ENCODE data around the gene S1PR4.

DNA sequence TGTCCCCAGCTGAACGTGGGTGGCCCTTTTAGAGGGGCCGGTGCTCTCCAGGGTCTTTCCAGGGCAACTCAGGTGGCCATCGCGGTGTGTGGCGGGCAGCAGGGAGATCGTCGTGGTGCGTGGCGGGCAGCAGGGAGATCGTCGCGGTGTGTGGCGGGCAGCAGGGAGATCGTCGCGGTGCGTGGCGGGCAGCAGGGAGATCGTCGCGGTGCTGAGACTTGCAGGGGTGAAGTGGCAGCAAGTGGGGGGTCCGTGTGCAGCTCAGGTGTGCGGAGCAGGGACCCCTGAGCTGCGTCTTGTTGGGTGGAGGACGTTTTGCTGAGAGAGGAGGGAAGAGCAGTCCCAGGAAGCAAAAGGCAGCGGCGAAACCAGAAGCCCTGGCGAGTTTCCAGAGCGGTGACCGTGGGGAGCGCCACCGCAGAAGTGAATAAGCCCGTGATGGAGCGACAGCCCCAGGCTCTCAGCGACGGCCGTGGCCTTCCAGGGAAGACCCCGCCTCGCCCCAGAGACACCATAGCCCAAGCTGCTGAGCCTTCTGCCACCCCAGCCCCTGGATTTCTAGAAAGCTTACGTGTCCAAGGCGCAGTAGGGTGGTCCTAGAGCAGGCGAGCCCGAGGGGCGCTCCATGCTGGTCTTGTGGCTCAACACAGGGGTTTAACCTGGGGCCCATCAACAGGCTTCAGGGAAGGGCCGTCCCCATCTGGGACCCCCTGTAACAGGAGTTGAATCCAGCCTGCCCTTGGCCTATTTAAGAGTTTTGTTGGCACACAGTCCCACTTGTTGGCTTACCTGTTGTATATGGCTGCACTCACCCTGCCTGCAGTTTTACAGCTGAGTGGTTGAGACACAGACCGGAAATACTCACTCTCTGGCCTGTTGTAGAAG is 12.6 kb downstream of the S1PR4 start:
- TF ChIP-seq, protein P1, sequence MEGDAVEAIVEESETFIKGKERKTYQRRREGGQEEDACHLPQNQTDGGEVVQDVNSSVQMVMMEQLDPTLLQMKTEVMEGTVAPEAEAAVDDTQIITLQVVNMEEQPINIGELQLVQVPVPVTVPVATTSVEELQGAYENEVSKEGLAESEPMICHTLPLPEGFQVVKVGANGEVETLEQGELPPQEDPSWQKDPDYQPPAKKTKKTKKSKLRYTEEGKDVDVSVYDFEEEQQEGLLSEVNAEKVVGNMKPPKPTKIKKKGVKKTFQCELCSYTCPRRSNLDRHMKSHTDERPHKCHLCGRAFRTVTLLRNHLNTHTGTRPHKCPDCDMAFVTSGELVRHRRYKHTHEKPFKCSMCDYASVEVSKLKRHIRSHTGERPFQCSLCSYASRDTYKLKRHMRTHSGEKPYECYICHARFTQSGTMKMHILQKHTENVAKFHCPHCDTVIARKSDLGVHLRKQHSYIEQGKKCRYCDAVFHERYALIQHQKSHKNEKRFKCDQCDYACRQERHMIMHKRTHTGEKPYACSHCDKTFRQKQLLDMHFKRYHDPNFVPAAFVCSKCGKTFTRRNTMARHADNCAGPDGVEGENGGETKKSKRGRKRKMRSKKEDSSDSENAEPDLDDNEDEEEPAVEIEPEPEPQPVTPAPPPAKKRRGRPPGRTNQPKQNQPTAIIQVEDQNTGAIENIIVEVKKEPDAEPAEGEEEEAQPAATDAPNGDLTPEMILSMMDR (IDR thresholded peaks at IDR 0.05 in 4 of 5, conservative IDR thresholded peaks at IDR 0.05 in 1 of 5): no peak
- no peak for TF ChIP-seq POLR2A (IDR thresholded peaks at IDR 0.05)
